RWPE2 (cell line): ENCODE measurements around the gene SKOR1.

ENCODE experiments used
- ATAC-seq: fragments of 200-7000 bp; cut with Tn5 transposase; 3 replicates; pipeline ENCODE4 v1.9.1; 2021; ENCODE audit warnings: low read depth
- DNase-seq: peaks from one replicate; pipeline ENCODE4 v3.0.0-alpha.2; 2020; ENCODE audit warnings: low spot score
- H3K27ac ChIP-seq: fragments of 450-650 bp; 2 replicates; pipeline ENCODE4 v1.5.1; 2017; ENCODE audit warnings: mild to moderate bottlenecking; ENCODE audit not compliant: poor library complexity, severe bottlenecking
- H3K27me3 ChIP-seq: fragments of 250-450 bp; sonication (Bioruptor Pico); 2 replicates; pipeline ENCODE4 v1.5.1; 2021; ENCODE audit warnings: mild to moderate bottlenecking, moderate library complexity; ENCODE audit not compliant: insufficient read depth, poor library complexity, severe bottlenecking
- H3K36me3 ChIP-seq: fragments of 250-450 bp; sonication (Bioruptor Pico); 2 replicates; pipeline ENCODE4 v1.5.1; 2020; ENCODE audit warnings: low read depth, mild to moderate bottlenecking, moderate library complexity
- H3K4me1 ChIP-seq: fragments of 250-450 bp; sonication (Bioruptor Pico); 2 replicates; pipeline ENCODE4 v1.5.1; 2021; ENCODE audit warnings: mild to moderate bottlenecking, moderate library complexity; ENCODE audit not compliant: insufficient read depth, poor library complexity, severe bottlenecking
- H3K4me3 ChIP-seq: fragments of 250-450 bp; sonication (Bioruptor Pico); 2 replicates; pipeline ENCODE4 v1.5.1; 2021; ENCODE audit warnings: mild to moderate bottlenecking, moderate library complexity; ENCODE audit not compliant: severe bottlenecking
- H3K9me3 ChIP-seq: fragments of 250-450 bp; sonication (Bioruptor Pico); 2 replicates; pipeline ENCODE4 v1.5.1; 2021; ENCODE audit warnings: mild to moderate bottlenecking, moderate library complexity; ENCODE audit not compliant: severe bottlenecking
- CTCF ChIP-seq: fragments of 450-650 bp; IDR thresholded peaks from one replicate; pipeline ENCODE4 v1.5.1; 2017; ENCODE audit warnings: mild to moderate bottlenecking, moderate library complexity; ENCODE audit not compliant: poor library complexity, severe bottlenecking

Gene SKOR1

GRCh38 chr15:67836134-67836455, 10.8 kb downstream of the SKOR1 start:
- Histone ChIP-seq H3K4me3 (no peak overlapping the region), H3K27ac (no peak overlapping the region), H3K36me3 (no peaks in the 10 kb centered on the region), H3K27me3 (peaks cover 49% of the 10 kb centered on the region), H3K4me1 (peaks cover 4% of the 10 kb centered on the region), H3K9me3 (no peaks in the 10 kb centered on the region)
- no peak for TF ChIP-seq CTCF
- no peak for ATAC-seq
- no peak for DNase-seq

GRCh38 chr15:67836477-67836876, 11.2 kb downstream of the SKOR1 start:
- DNase-seq, result peak; percentile 73
- Histone ChIP-seq H3K4me3 (no peak overlapping the region), H3K36me3 (no peaks in the 10 kb centered on the region), H3K27me3 (peaks cover 45% of the 10 kb centered on the region), H3K9me3 (no peaks in the 10 kb centered on the region), H3K27ac (no peak overlapping the region), H3K4me1 (peaks cover 4% of the 10 kb centered on the region)
- ATAC-seq, result no peak
- TF ChIP-seq CTCF, result peak; percentile 98

- ATAC-seq (no peak), DNase-seq (peak; percentile 14)
- H3K4me1 ChIP-seq, result peaks cover 4% of the 10 kb centered on the region
- TF ChIP-seq CTCF, result no peak
- H3K9me3 ChIP-seq, result no peaks in the 10 kb centered on the region
- H3K36me3 ChIP-seq, result no peaks in the 10 kb centered on the region
- H3K27me3 ChIP-seq, result peaks cover 43% of the 10 kb centered on the region
- H3K27ac ChIP-seq, result no peak overlapping the region
- no peak overlapping the region for H3K4me3 ChIP-seq
Measured at GRCh38 chr15:67836955-67837354, 11.6 kb downstream of the SKOR1 start.

GRCh38 chr15:67838789-67839332, 13.6 kb downstream of the SKOR1 start:
- H3K4me3 ChIP-seq, result peak overlapping the region; percentile 93
- H3K4me1 ChIP-seq, result peaks cover 4% of the 10 kb centered on the region
- TF ChIP-seq CTCF, result peak; percentile 13
- no peaks in the 10 kb centered on the region for H3K36me3 ChIP-seq
- H3K27ac ChIP-seq, result peak overlapping the region; percentile 32
- H3K9me3 ChIP-seq, result no peaks in the 10 kb centered on the region
- peaks cover 24% of the 10 kb centered on the region for H3K27me3 ChIP-seq
- peak; percentile 55 for ATAC-seq
- DNase-seq, result peak; percentile 82

- Histone ChIP-seq H3K4me1 (peaks cover 4% of the 10 kb centered on the region), H3K36me3 (no peaks in the 10 kb centered on the region), H3K9me3 (no peaks in the 10 kb centered on the region), H3K27ac (peak overlapping the region; percentile 32), H3K27me3 (peaks cover 18% of the 10 kb centered on the region), H3K4me3 (peak overlapping the region; percentile 93)
- peak; percentile 33 for ATAC-seq
- TF ChIP-seq CTCF, result no peak
- peak; percentile 47 for DNase-seq
Measured at GRCh38 chr15:67839499-67839928, 14.2 kb downstream of the SKOR1 start.
